ENCODE measurements around the gene IBSP. TPM values are rescaled to one million over a fixed set of nuclear protein-coding genes. Genes with fewer than 3 reads are reported as not detected.

IBSP gene
- not detected for total RNA-seq

DNA sequence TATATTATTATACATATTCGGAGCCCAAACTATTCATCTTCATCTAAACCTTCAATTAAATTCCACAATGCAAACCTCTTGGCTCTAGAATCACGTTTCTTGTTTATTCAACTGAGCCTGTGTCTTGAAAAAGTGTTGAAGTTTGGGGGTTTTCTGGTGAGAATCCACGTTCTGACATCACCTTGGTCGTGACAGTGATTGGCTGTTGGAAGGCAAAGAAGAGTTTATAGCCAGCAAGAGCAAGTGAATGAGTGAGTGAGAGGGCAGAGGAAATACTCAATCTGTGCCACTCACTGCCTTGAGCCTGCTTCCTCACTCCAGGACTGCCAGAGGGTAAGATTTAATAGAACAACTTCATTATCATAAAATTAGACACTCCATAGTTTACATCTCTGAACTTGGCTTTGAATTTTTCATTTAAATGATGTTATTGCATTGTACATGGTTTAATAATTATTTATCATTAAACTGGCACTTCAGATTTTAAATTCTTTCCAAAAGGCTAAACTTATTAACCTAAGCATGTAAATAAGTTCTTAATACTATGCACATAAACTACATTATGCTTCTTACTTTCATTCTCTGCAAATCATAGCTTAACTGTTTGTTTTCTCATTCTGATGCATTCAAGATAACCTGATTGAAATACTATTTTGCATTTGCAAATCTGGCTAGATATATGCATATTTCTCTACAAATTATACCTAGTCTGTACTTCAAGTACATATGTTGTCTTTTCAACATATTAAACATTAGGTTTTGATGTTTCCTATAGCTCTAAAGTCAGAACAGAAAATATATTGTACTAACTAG, at the start of gene IBSP:
Gene IBSP (plus strand): TSS at position 254 of the 813 bp plus-strand sequence. CDS start 2,808 bp downstream, outside the sequence.
- DNase-seq (ENCODE audit: low spot score): no peak

DNA sequence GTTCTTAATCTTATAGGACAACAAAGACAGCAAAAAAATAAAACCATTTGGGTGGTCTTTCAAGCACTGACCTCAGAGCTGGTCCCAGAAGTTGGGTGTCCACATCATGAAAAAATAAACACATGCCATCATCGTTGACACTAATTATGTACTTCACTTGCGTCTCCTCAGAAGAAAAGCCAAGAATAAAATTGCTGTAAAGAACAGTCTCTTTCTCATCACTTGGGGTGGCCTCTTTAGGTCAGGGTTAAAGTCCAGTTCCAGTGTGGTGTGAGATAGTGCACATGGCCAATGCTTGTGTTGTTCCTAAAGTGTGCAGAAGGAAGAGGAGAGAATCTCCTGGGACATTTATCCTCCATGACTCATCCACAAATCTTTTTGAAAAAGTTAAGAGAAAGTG, 49.5 kb upstream of the IBSP start:
- DNase-seq (ENCODE audit: low spot score): no peak

DNA sequence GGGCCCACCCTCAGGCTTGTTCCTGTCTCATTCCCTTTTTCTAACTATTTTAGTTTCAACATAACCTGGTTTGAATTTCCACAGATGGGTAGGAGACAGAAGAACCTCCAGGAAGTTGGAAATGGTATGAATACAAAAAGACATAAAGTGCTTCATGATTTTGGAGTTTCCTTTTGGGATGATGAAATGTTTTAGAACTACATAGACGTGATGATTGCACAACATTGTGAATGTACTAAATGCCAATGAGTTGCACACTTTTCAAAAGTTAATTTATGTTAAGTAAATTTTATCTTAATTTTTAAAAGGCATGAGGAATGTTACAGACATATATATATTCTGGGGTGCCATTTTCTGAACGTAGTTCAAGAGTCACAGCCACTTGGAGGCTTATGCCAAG, 41.1 kb upstream of the IBSP start:
- DNase-seq (ENCODE audit: low spot score): no peak

DNA sequence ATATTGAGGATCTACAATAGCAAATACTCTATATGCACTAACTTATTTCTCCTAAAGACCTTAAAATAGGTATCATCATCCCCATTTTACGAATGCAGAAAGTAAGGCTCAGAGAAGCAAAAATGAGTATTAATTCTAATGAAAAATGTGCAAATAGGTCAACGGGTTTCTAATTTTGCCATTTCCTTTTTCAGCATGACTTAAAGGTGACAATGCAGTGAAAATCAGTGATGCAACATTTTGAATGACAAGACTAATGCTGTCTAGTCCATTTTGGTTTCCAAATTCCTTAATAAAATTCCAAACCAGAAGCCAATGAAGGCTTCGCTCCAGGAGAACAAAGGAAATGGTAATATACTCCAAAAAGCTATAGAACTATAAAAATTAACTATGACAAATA, 37.0 kb upstream of the IBSP start:
- no peak for DNase-seq (ENCODE audit: low spot score)

- DNase-seq (ENCODE audit: low spot score): no peak
Measured at GRCh38 chr4:87781569-87781968, 17.8 kb upstream of the IBSP start.

DNA sequence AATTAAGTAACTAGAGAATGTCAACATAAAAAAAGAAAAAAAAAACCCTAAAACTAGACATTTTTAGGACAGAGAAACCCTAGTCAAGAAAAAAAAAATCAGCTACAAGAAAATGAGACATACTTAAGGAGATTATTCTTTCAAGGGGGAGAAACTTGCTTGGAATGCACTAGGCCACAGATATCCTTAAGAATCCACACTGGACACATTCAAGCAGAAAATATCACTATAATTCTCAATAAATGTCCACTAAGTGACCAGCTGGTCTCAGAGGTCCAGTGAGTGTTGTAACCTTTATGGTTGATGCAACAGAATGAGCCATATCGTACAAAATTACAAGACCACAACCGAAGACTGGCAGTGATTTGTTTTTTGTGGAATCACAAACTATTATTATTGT, 15.6 kb upstream of the IBSP start:
- no peak for DNase-seq (ENCODE audit: low spot score)

DNA sequence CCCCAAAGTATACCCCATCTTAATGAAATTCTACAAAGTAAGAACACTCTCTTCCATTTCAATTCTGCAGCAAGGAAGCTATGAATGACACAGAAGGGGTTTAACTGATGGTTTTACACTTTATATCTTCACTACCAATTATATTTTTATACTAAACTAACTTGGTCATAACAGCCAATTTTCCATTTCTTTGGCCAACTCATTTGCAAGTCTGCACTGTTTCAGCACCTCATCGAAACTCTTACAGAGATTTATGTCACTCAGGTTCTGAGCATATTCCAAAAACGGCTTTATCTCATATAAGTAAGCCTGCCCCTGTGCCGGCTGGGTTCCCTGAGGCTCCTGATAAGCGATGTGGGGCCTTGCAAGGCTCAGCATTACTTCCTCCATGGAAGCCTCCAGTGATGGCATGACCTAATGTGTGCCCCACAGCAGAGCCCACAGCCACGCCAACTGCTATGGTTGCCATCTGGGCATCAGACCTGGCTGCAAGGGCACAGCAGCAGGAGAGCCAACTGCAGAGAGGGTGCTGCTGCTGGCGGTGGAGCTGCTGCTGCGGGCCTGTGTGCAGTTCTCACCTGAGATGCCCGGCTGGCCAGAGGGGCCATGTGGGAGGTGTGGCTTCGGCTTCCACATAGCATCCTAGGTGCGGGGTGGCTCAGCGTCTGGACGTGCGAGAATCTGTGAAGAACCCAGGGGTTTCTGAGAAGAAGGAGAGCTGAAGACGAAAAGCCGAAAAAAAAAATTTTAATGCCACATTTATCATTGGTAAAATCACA, 13.4 kb upstream of the IBSP start:
- DNase-seq (ENCODE audit: low spot score): no peak

- no peak for DNase-seq (ENCODE audit: low spot score)
Measured at GRCh38 chr4:87802858-87803257, 3.5 kb downstream of the IBSP start.

- DNase-seq (ENCODE audit: low spot score): no peak
Measured at GRCh38 chr4:87803421-87803820, 4.1 kb downstream of the IBSP start.

DNA sequence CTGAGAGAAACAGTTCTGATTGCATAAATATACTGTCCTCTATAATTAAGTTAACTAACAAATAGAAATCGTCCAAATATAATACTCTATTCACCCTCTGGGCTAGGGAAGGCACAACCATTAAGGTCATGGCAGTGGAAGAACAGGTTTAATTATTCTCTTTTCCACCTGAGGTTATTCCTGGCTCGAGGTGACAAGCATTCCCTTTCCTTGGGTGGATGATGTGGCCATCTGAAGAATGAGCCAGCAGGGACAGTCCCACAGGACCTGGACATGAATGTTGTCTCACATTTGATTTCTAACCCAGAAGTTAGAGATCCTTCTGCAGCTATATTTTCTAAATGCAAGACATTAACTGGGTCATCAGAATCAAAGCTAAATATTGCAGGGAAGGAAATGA, 5.5 kb downstream of the IBSP start:
- DNase-seq (ENCODE audit: low spot score): no peak

DNA sequence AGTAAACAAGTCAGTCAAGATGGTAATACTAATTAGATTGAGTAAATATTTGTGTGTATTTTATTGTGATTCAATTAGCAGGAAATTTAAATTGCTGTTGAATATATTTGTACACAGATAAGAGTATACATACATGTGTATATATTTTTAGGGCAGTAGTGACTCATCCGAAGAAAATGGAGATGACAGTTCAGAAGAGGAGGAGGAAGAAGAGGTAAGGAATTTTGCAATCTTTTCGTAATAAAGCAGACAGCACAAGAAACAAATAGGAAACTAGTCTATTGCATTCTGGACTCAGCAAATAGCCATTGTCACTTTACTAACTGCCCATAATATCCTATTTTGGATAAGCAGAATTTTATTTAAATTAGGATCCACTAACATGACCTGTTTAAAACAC, 6.6 kb downstream of the IBSP start:
- DNase-seq (ENCODE audit: low spot score): no peak

GRCh38 chr4:87806520-87806919, 7.2 kb downstream of the IBSP start:
- DNase-seq (ENCODE audit: low spot score): no peak

GRCh38 chr4:87807402-87807801, 8.0 kb downstream of the IBSP start:
- DNase-seq (ENCODE audit: low spot score): no peak

- no peak for DNase-seq (ENCODE audit: low spot score)
Measured at GRCh38 chr4:87811977-87812376, 12.6 kb downstream of the IBSP start.

DNA sequence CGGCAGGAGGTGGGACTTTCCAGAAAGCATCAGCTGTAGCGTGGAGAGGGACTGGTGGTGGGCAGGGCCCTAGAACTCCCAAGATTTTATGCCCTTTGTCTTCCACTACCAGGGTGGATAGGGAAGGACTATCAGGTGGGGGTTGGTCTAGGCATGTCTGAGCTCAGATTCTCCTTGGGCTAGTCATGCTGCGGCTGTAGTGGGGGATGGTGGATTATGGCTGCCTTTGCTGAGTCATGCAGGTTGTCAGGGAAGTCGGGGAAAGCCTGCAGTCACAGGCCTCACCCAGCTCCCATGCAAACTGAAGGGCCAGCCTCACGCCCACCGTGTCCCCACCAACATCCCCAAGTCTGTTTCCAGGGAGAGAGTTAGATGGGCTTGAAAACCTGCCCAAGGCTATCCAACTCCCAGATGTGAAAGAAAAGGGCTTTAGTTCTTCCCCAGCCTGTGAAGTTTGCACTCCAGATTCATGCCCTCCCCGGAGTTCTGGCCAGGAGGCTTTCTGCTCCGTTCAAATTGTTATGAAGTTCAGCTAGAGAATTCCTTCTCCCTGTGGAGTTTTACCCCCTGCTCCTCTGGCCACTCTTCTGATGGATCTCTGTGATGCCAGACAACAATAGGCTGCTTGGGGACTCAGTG, 20.0 kb downstream of the IBSP start:
- DNase-seq (ENCODE audit: low spot score): peak; percentile 55

- no peak for DNase-seq (ENCODE audit: low spot score)
Measured at GRCh38 chr4:87823200-87823599, 23.8 kb downstream of the IBSP start.

- DNase-seq (ENCODE audit: low spot score): no peak
Measured at GRCh38 chr4:87823724-87824123, 24.4 kb downstream of the IBSP start.

DNA sequence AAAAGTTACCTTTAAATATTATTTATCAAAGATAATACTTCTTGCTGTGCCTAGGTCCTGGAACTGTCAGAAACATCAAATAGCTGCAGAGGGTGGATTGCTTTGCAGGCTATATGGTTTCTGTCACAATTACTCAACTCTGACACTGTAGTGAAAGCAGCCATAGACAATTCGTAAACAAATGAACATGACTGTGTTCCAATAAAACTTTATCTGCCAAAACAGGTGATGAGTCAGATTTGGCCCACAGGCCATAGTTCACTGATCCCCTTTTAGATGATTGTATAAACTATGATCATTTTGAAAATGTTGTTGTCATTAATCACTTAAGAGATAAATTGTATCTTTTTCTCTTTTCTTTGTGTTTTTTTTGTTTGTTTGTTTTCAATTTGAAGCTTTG, 25.0 kb downstream of the IBSP start:
- no peak for DNase-seq (ENCODE audit: low spot score)

DNA sequence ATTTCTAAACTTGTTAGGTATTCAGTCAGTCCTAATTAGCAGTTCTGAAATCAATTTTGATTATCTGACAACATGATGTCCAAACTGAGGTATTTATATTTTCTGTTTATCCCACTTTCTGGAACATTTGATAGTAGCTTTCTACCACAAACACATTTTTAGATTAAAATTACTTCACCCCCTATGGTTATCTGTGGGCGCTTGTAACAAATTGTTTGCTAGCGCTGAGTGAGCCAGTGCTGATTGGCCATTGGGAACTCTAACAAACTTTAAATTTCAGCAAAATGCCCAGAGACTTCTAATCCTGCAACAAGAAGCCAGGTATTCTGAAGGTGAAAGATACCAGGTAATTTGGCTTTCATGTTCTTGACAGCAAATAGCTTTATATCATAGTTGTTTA, 33.3 kb downstream of the IBSP start, which contains the start of gene MEPE:
Gene MEPE (plus strand): TSS at position 301 of the 400 bp plus-strand sequence. CDS start 1,746 bp downstream, outside the sequence.
- no peak for DNase-seq (ENCODE audit: low spot score)

GRCh38 chr4:87834401-87834800, 35.0 kb downstream of the IBSP start:
- DNase-seq (ENCODE audit: low spot score): no peak

GRCh38 chr4:87835197-87835596, 35.8 kb downstream of the IBSP start:
- no peak for DNase-seq (ENCODE audit: low spot score)

DNA sequence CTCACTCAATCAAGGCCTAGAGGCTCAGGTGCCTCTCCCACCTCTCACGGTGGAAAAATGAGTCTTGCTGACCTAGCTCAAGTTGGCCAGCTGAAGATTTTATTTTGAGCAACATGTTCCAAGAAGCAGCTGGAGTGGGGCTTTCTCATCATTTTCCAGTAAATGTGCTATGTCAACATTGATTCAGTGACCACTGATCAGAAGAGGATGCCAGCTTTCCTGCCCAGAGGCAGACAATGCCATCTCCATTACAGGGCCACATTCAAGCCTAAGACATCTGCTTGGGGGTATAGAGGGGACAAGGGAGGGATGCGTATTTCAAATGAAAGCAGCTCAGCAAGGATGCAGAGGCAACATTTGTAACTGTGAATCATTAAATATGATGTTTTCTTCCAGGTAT, 36.4 kb downstream of the IBSP start:
- no peak for DNase-seq (ENCODE audit: low spot score)

DNA sequence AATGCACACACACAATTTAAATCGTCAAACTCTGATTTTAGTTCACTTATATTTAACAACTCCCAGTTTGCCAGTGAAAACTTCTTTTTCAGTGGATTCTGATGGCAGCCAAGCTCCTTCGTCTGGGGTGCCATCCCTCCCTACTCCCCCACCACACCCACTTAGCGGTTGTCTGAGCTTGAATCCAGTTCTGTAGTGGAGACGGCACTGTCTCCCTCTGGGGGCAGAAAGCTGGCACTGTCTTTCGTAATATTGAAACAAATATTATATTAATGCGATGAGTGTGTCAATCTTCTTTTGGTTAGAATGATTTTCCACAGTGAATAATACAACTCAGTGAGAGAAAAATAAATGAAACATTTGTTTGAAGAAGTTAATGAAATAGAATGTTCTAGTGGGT, 38.9 kb downstream of the IBSP start:
- no peak for DNase-seq (ENCODE audit: low spot score)
